Left lung (tissue), 10 donors: ENCODE results near the gene APOB. TPM values are rescaled to one million over a fixed set of nuclear protein-coding genes. Genes with fewer than 3 reads are reported as not detected.

Experiments
- ATAC-seq: fragments of 200-7000 bp; cut with Tn5 transposase; one replicate; pipeline ENCODE4 v1.9.1; 2020; ENCODE audit warnings: moderate library complexity
- DNase-seq, 4 donors: peaks; one replicate each; pipeline ENCODE4 v3.0.0-alpha.2; 2013 to 2020
- H3K27ac ChIP-seq, 2 donors: fragments of 200-600 bp; sonication (generic) in 1 of 2; one replicate each; pipeline versions ENCODE4 v1.5.0 to v1.8.0; 2020 to 2021
- H3K27me3 ChIP-seq, 2 donors: fragments of 200-600 bp; sonication (generic) in 1 of 2; one replicate each; pipeline versions ENCODE4 v1.5.0 to v1.8.0; 2020 to 2021
- H3K36me3 ChIP-seq, 2 donors: fragments of 200-600 bp; sonication (generic) in 1 of 2; one replicate each; pipeline versions ENCODE4 v1.5.0 to v1.8.0; 2020 to 2021
- H3K4me1 ChIP-seq, 2 donors: fragments of 200-600 bp; one replicate each; pipeline ENCODE4 v1.8.0; 2021
- H3K4me3 ChIP-seq, 2 donors: fragments of 200-600 bp; sonication (generic) in 1 of 2; one replicate each; pipeline versions ENCODE4 v1.5.0 to v1.8.0; 2020 to 2021; ENCODE audit warnings: mild to moderate bottlenecking in 1 of 2
- H3K9me3 ChIP-seq, 2 donors: fragments of 200-600 bp; sonication (generic) in 1 of 2; one replicate each; pipeline versions ENCODE4 v1.5.0 to v1.8.0; 2020 to 2021
- CTCF ChIP-seq, 2 donors: fragments of 200-600 bp; sonication (generic) in 1 of 2; IDR thresholded peaks; one replicate each; pipeline versions ENCODE4 v1.5.0 to v1.8.0; 2021; ENCODE audit warnings: antibody characterized with exemption in 2 of 2
- intact Hi-C, 2 donors: fragments of 100-400 bp; cut with DNase I; formaldehyde crosslinking; loops; one replicate each; pipeline versions ENCODE4 v1.11.2 to v1.14.2; 2022
- polyA plus RNA-seq, 6 donors: library from polyadenylated mRNA; unstranded; fragments of 120-200 nt; gene quantifications; one replicate each; pipeline ENCODE4 v1.2.1, GENCODE V29; 2013; ENCODE audit not compliant: insufficient read length in 6 of 6
- total RNA-seq, 2 donors: library from RNA; stranded (reverse); fragmentation: NEBNext Ultra II Directional; extraction: Animal tissue kit (Norgen Biotek cat#: 25700); gene quantifications; one replicate each; pipeline ENCODE4 v1.2.1, GENCODE V29; 2021
- donor health status: DM: no; HTN: yes; CAD: no.
- donor health status: DM: no; HTN: no; CAD: no.

Gene APOB
- total and polyA plus RNA-seq, 8 donors: 0.01 to 1.5 (median 0.14) TPM

GRCh38 chr2:20986024-20986939 is 57.6 kb downstream of the APOB start:
- H3K36me3 ChIP-seq: no peaks in the 10 kb centered on the region
- H3K4me1 ChIP-seq: no peaks in the 10 kb centered on the region
- intact Hi-C loops: no loop called here
- H3K27me3 ChIP-seq: no peaks in the 10 kb centered on the region
- no peak overlapping the region for H3K4me3 ChIP-seq
- no peak for DNase-seq
- TF ChIP-seq CTCF (IDR thresholded peaks at IDR 0.05): no peak
- no peak overlapping the region for H3K27ac ChIP-seq
- no peak for ATAC-seq
- H3K9me3 ChIP-seq: no peaks in the 10 kb centered on the region

GRCh38 chr2:20985062-20985461 is 58.8 kb downstream of the APOB start:
- H3K9me3 ChIP-seq: no peaks in the 10 kb centered on the region
- no peaks in the 10 kb centered on the region for H3K4me1 ChIP-seq
- H3K27me3 ChIP-seq: no peaks in the 10 kb centered on the region
- H3K4me3 ChIP-seq: no peak overlapping the region
- H3K36me3 ChIP-seq: no peaks in the 10 kb centered on the region
- no peak overlapping the region for H3K27ac ChIP-seq
- DNase-seq (no peak), ATAC-seq (no peak)
- intact Hi-C loops: no loop called here
- TF ChIP-seq CTCF (IDR thresholded peaks at IDR 0.05): no peak

GRCh38 chr2:20984408-20984807 is 59.5 kb downstream of the APOB start:
- Histone ChIP-seq H3K27ac (no peak overlapping the region), H3K4me3 (no peak overlapping the region), H3K4me1 (no peaks in the 10 kb centered on the region), H3K27me3 (no peaks in the 10 kb centered on the region), H3K36me3 (no peaks in the 10 kb centered on the region), H3K9me3 (no peaks in the 10 kb centered on the region)
- no peak for DNase-seq
- no peak for TF ChIP-seq CTCF (IDR thresholded peaks at IDR 0.05)
- ATAC-seq: no peak
- intact Hi-C loops: no loop called here

- ATAC-seq: no peak
- no peaks in the 10 kb centered on the region for H3K9me3 ChIP-seq
- H3K4me1 ChIP-seq: no peaks in the 10 kb centered on the region
- H3K27me3 ChIP-seq: no peaks in the 10 kb centered on the region
- intact Hi-C loops: no loop called here
- no peak overlapping the region for H3K4me3 ChIP-seq
- no peaks in the 10 kb centered on the region for H3K36me3 ChIP-seq
- DNase-seq: no peak
- H3K27ac ChIP-seq: no peak overlapping the region
- no peak for TF ChIP-seq CTCF (IDR thresholded peaks at IDR 0.05)
Measured at GRCh38 chr2:20983844-20984243, 60.0 kb downstream of the APOB start.

GRCh38 chr2:20982861-20983260 is 61.0 kb downstream of the APOB start:
- Histone ChIP-seq H3K36me3 (no peaks in the 10 kb centered on the region), H3K9me3 (no peaks in the 10 kb centered on the region), H3K4me3 (no peak overlapping the region), H3K27ac (no peak overlapping the region), H3K27me3 (no peaks in the 10 kb centered on the region), H3K4me1 (no peaks in the 10 kb centered on the region)
- no peak for TF ChIP-seq CTCF (IDR thresholded peaks at IDR 0.05)
- DNase-seq (no peak), ATAC-seq (no peak)
- intact Hi-C loops: no loop called here
